Fibroblast of villous mesenchyme (primary cell): ENCODE measurements around the gene RNF121. TPM values are rescaled to one million over a fixed set of nuclear protein-coding genes. Genes with fewer than 3 reads are reported as not detected.

Experiments used
- DNase-seq: peaks from one replicate; pipeline ENCODE4 v3.0.0-alpha.2; 2010; ENCODE audit warnings: low read depth
- H3K4me3 ChIP-seq: 2 replicates; pipeline ENCODE4 v1.5.1; 2011; ENCODE audit warnings: low read depth, mild to moderate bottlenecking, low read length
- CTCF ChIP-seq: IDR thresholded peaks from 2 replicates; pipeline ENCODE4 v1.5.1; 2012; ENCODE audit warnings: low read depth, mild to moderate bottlenecking, low read length; ENCODE audit not compliant: insufficient read depth
- total RNA-seq: library from RNA; depleted of rRNA; stranded (reverse); fragments of >200 nt; gene quantifications from 2 replicates; pipeline ENCODE4 v1.2.3, GENCODE V29; 2012

Gene RNF121
- total RNA-seq, 1 donor: 27.2 TPM

- no peak for TF ChIP-seq CTCF
- H3K4me3 ChIP-seq: no peak overlapping the region
- peak; percentile 40 for DNase-seq
Measured at GRCh38 chr11:72045849-72046248, 117.0 kb downstream of the RNF121 start.

Other genes starting within 250 kb of the RNF121 start
- gene DEFB108B, start 95.8 kb upstream of the RNF121 start, total RNA-seq: not detected in 2 replicates
- not detected in 2 replicates for gene DEFB131B, start 50.6 kb upstream of the RNF121 start, total RNA-seq
- 9.1 and 9.7 TPM in 2 replicates for gene XNDC1N, start 452 bp upstream of the RNF121 start, total RNA-seq
- 2.6 and 4.2 TPM in 2 replicates for gene IL18BP, start 69.9 kb downstream of the RNF121 start, total RNA-seq
- gene NUMA1, start 151.5 kb downstream of the RNF121 start, total RNA-seq: 158 and 169 TPM in 2 replicates
- 4.3 and 5.5 TPM in 2 replicates for gene LRRC51, start 151.8 kb downstream of the RNF121 start, total RNA-seq
- 155 and 174 TPM in 2 replicates for gene LAMTOR1, start 174.3 kb downstream of the RNF121 start, total RNA-seq
- gene TOMT, start 176.9 kb downstream of the RNF121 start, total RNA-seq: not detected in 2 replicates
- 32.8 and 48.3 TPM in 2 replicates for gene ANAPC15, start 183.6 kb downstream of the RNF121 start, total RNA-seq
- gene FOLR3, start 206.7 kb downstream of the RNF121 start, total RNA-seq: 0.64 and 2.6 TPM in 2 replicates